GM12875 (cell line): Measurements from ENCODE around the gene KRT4.

Experiments used
- H3K4me3 ChIP-seq: one replicate; pipeline ENCODE4 v1.5.1; 2011; ENCODE audit warnings: low read depth, low read length, control low read depth
- CTCF ChIP-seq: IDR thresholded peaks from 2 replicates; pipeline ENCODE4 v1.5.1; 2011; ENCODE audit warnings: low read depth, mild to moderate bottlenecking, control low read depth, inconsistent platforms, low read length, moderate library complexity, borderline replicate concordance; ENCODE audit not compliant: insufficient read depth

Gene KRT4

GRCh38 chr12:52836491-52837412 lies 22.8 kb upstream of the KRT4 start:
- TF ChIP-seq CTCF, result no peak
- H3K4me3 ChIP-seq, result no peak overlapping the region

GRCh38 chr12:52836042-52836466 lies 22.1 kb upstream of the KRT4 start:
- no peak for TF ChIP-seq CTCF
- H3K4me3 ChIP-seq, result no peak overlapping the region

GRCh38 chr12:52835271-52836041 lies 21.5 kb upstream of the KRT4 start:
- no peak overlapping the region for H3K4me3 ChIP-seq
- no peak for TF ChIP-seq CTCF

GRCh38 chr12:52834727-52835001 lies 20.7 kb upstream of the KRT4 start:
- no peak overlapping the region for H3K4me3 ChIP-seq
- no peak for TF ChIP-seq CTCF

- no peak for TF ChIP-seq CTCF
- no peak within 1 kb of the TSS for H3K4me3 ChIP-seq
Observed at GRCh38 chr12:52833922-52834726, 20.2 kb upstream of the KRT4 start, which contains the start of gene KRT79. Gene KRT79, minus strand, starts transcription at chr12:52834311. Its CDS starts 51 bp downstream, at chr12:52834260.

GRCh38 chr12:52832985-52833905 lies 19.3 kb upstream of the KRT4 start:
- TF ChIP-seq CTCF, result no peak
- no peak overlapping the region for H3K4me3 ChIP-seq
